HL-60 (cell line): ENCODE measurements around the gene GCNT2.

Experiments used
- GABPA ChIP-seq: IDR thresholded peaks from 2 replicates; pipeline ENCODE4 v1.6.1; 2012; ENCODE audit warnings: low read depth
- POLR2AphosphoS5 ChIP-seq: IDR thresholded peaks from 2 replicates; pipeline ENCODE4 v1.6.1; 2012; ENCODE audit warnings: low read depth
- TF ChIP-seq, protein P1 (sequence below): IDR thresholded peaks from one replicate; pipeline ENCODE4 v1.5.1; 2011; ENCODE audit warnings: low read length, control low read depth, inconsistent platforms; ENCODE audit not compliant: insufficient read depth

DNA sequence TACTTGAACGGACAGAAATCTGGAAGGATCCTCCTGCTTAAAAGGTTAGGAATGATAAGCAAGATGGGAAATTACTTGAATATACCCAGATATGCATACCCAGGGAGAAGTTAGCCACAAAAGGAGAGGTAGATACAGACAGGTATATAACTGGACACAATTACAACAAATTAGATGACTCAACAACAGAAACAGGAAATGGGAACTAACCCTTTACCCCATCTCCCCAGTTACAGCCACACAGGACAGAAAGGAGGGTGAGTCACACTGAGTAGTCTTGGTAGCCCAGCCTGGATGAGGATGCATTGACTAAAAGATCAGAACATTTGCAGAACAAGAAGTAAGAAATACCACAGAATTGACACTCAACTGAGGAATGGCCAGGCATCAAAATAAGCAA lies 112.1 kb downstream of the GCNT2 start:
- TF ChIP-seq, protein P1, sequence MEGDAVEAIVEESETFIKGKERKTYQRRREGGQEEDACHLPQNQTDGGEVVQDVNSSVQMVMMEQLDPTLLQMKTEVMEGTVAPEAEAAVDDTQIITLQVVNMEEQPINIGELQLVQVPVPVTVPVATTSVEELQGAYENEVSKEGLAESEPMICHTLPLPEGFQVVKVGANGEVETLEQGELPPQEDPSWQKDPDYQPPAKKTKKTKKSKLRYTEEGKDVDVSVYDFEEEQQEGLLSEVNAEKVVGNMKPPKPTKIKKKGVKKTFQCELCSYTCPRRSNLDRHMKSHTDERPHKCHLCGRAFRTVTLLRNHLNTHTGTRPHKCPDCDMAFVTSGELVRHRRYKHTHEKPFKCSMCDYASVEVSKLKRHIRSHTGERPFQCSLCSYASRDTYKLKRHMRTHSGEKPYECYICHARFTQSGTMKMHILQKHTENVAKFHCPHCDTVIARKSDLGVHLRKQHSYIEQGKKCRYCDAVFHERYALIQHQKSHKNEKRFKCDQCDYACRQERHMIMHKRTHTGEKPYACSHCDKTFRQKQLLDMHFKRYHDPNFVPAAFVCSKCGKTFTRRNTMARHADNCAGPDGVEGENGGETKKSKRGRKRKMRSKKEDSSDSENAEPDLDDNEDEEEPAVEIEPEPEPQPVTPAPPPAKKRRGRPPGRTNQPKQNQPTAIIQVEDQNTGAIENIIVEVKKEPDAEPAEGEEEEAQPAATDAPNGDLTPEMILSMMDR = no peak
- TF ChIP-seq POLR2AphosphoS5 = no peak
- no peak for TF ChIP-seq GABPA
